ENCODE data around the gene RBM38. TPM values are rescaled to one million over a fixed set of nuclear protein-coding genes. Genes with fewer than 3 reads are reported as not detected.

The RBM38 gene
- total RNA-seq, 6 experiments from 2014 or later: 3.7 to 5.7 (median 4.6) TPM

- H3K4me3 Mint-ChIP-seq: no peak overlapping the region
- H3K4me1 Mint-ChIP-seq (ENCODE audit: low read depth): no peaks in the 10 kb centered on the region
- DNase-seq: no peak
- H3K27me3 Mint-ChIP-seq (ENCODE audit: insufficient read depth): peaks cover 3% of the 10 kb centered on the region
- no peaks in the 10 kb centered on the region for H3K9me3 Mint-ChIP-seq
- H3K36me3 Mint-ChIP-seq (ENCODE audit: low read depth): peaks cover 14% of the 10 kb centered on the region; the same call in 1 of the 2 replicates
- TF ChIP-seq CTCF (IDR thresholded peaks at IDR 0.05): no peak
- H3K27ac Mint-ChIP-seq: no peak overlapping the region
Measured at GRCh38 chr20:57378107-57378506, 13.1 kb upstream of the RBM38 start.

DNA sequence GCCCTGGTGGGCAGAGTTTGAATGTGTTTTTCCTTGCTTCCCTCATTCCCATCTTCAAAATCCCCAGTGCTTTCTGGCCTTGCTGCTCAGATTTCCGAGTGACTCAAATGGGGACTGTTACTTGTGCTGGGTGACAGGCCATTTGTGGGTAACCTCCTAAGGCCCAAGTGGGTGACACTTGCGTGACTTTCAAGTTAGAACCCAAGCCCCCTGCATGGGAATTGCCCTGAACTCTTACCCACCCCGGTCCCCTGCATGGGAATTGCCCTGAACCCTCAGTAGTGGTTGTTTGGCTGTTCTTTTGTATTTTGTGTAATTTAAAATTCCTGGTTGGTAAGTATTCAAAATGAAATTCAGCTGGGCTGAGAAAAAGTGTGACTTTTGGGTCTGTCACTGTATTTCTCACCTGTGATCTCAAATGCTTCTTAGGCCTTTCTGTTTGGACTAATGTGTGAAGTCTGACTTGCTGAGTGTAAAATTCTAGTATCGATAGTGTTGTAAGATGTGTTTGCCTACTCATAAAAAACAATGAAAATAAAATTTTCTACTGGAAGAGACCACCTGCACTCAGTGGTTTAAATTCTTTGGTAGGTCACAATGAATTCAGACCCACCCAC, 12.4 kb upstream of the RBM38 start:
- DNase-seq: no peak
- Mint-ChIP-seq H3K27me3 (ENCODE audit: insufficient read depth) (peaks cover 3% of the 10 kb centered on the region), H3K36me3 (ENCODE audit: low read depth) (peaks cover 9% of the 10 kb centered on the region; the same call in 1 of the 2 replicates), H3K4me1 (ENCODE audit: low read depth) (no peaks in the 10 kb centered on the region), H3K27ac (no peak overlapping the region), H3K4me3 (no peak overlapping the region), H3K9me3 (no peaks in the 10 kb centered on the region)
- no peak for TF ChIP-seq CTCF (IDR thresholded peaks at IDR 0.05)

DNA sequence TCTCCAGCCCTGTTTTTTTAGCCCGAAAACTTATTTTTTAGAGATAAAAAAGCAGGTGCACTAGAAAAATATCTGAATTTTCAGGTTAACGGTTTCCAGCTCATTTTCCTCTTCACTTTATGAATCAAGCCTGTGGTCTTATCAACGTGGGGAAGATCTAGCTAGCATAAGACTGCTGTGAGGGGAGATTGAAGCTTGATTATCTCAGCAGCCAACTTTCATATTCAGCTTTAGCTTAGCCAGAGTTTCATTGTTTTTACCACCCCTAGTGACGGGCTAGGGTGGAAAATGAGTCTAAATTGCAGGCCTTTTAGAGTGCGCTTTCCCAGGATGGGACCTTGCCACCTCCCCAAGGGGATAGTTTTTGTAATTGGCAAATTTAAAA, 11.9 kb upstream of the RBM38 start:
- H3K36me3 Mint-ChIP-seq (ENCODE audit: low read depth): peaks cover 7% of the 10 kb centered on the region; the same call in 1 of the 2 replicates
- no peak for TF ChIP-seq CTCF (IDR thresholded peaks at IDR 0.05)

GRCh38 chr20:57380081-57380750, 11.0 kb upstream of the RBM38 start:
- Mint-ChIP-seq H3K4me3 (no peak overlapping the region), H3K36me3 (ENCODE audit: low read depth) (peaks cover 5% of the 10 kb centered on the region; the same call in 1 of the 2 replicates)

More for the DNA sequence above, 11.9 kb upstream of the RBM38 start:
- no peak overlapping the region for H3K27ac Mint-ChIP-seq
- H3K9me3 Mint-ChIP-seq: no peaks in the 10 kb centered on the region
- H3K4me1 Mint-ChIP-seq (ENCODE audit: low read depth): no peaks in the 10 kb centered on the region
- peaks cover 3% of the 10 kb centered on the region for H3K27me3 Mint-ChIP-seq (ENCODE audit: insufficient read depth)
- DNase-seq: no peak
- no peak overlapping the region for H3K4me3 Mint-ChIP-seq

More at GRCh38 chr20:57380081-57380750, 11.0 kb upstream of the RBM38 start:
- no peak for TF ChIP-seq CTCF (IDR thresholded peaks at IDR 0.05)
- DNase-seq: no peak
- H3K27me3 Mint-ChIP-seq (ENCODE audit: insufficient read depth): peaks cover 3% of the 10 kb centered on the region
- no peak overlapping the region for H3K27ac Mint-ChIP-seq
- H3K4me1 Mint-ChIP-seq (ENCODE audit: low read depth): no peaks in the 10 kb centered on the region
- no peaks in the 10 kb centered on the region for H3K9me3 Mint-ChIP-seq

All from HFFc6 (cell line).